Small intestine (tissue), 7 donors: ENCODE data around the gene AHNAK. TPM values are rescaled to one million over a fixed set of nuclear protein-coding genes. Genes with fewer than 3 reads are reported as not detected.
A peak's percentile ranks its signal among the peaks of the same experiment; 100 is the strongest.
"Not testable (repeated sequence)": the region's sequence is repeated elsewhere in the genome, so short reads cannot be mapped to it uniquely, and the experiment has no call there.

Source experiments
- DNase-seq, 2 donors: peaks; one replicate each; pipeline versions ENCODE4 v3.0.0 to v3.0.0-alpha.2; 2013
- FAIRE-seq: peaks from 2 replicates; lab custom pipeline; 2012; peaks lifted over from hg19 to GRCh38; lab: Jason Lieb, UNC
- H3K27ac ChIP-seq, 3 donors: one replicate each; pipeline ENCODE4 v1.5.1; 2013; ENCODE audit warnings: low read length in 2 of 3, mild to moderate bottlenecking in 2 of 3, control low read depth in 1 of 3, inconsistent platforms in 1 of 3, low read depth in 1 of 3, moderate library complexity in 1 of 3
- H3K27me3 ChIP-seq, 3 donors: one replicate each; pipeline ENCODE4 v1.6.1; 2013; ENCODE audit warnings: low read length in 3 of 3, inconsistent platforms in 1 of 3; ENCODE audit not compliant: control insufficient read depth in 3 of 3, insufficient read depth in 3 of 3
- H3K36me3 ChIP-seq, 3 donors: one replicate each; pipeline ENCODE4 v1.6.1; 2013; ENCODE audit warnings: low read length in 3 of 3, inconsistent platforms in 1 of 3, low read depth in 1 of 3, mild to moderate bottlenecking in 1 of 3, moderate library complexity in 1 of 3; ENCODE audit not compliant: control insufficient read depth in 3 of 3, insufficient read depth in 2 of 3
- H3K4me1 ChIP-seq, 3 donors: one replicate each; pipeline ENCODE4 v1.6.1; 2013; ENCODE audit warnings: low read length in 2 of 3, inconsistent platforms in 1 of 3, low read depth in 1 of 3, mild to moderate bottlenecking in 1 of 3, moderate library complexity in 1 of 3; ENCODE audit not compliant: control insufficient read depth in 3 of 3, insufficient read depth in 2 of 3
- H3K4me3 ChIP-seq, 3 donors: one replicate each; pipeline ENCODE4 v1.5.1; 2013; ENCODE audit warnings: low read length in 3 of 3, control low read depth in 1 of 3, inconsistent platforms in 1 of 3, low read depth in 1 of 3, mild to moderate bottlenecking in 1 of 3, moderate library complexity in 1 of 3
- H3K9me3 ChIP-seq, 2 donors: one replicate each; pipeline ENCODE4 v1.6.1; 2013; ENCODE audit warnings: low read depth in 1 of 2, low read length in 1 of 2; ENCODE audit not compliant: control insufficient read depth in 2 of 2, insufficient read depth in 1 of 2
- WGBS, 3 donors: extraction: QIAGEN DNeasy Blood & Tissue Kit; methylation state at CpG; one replicate each; pipeline ENCODE4 v1.1.7; 2013; 5-methylcytosine and 5-hydroxymethylcytosine counted together
- polyA plus RNA-seq, 4 donors: library from polyadenylated mRNA; stranded (reverse) in 3 of 4; unstranded in 1 of 4; fragments of 200-250 nt in 3 of 4; fragments of 120-200 nt in 1 of 4; gene quantifications; one replicate each; pipeline versions ENCODE4 v1.2.1 to v1.2.3, GENCODE V29; 2013
- donor health status: healthy with polysubstance abuse.
- donor health status: control.
- donor health status: control.
- donor health status: Bipolar disorder and iron deficiency.
- donor health status: healthy.

The AHNAK gene
- polyA plus RNA-seq, 4 donors: 72.1 to 110 (median 86.8) TPM

- DNase-seq (no peak), FAIRE-seq (no peak)
- Histone ChIP-seq H3K36me3 (peaks cover 8 to 80% (median 15%) of the 10 kb centered on the region in 3 donors), H3K4me1 (peaks cover 0 to 11% (median 0%) of the 10 kb centered on the region in 3 donors), H3K9me3 (no peaks in the 10 kb centered on the region), H3K4me3 (no peak overlapping the region), H3K27me3 (no peaks in the 10 kb centered on the region), H3K27ac (no peak overlapping the region)
- 70 to 78% (median 76%) methylated on average over 7 to 8 of the region's 8 CpGs for WGBS, 3 donors
Observed at GRCh38 chr11:62567018-62567633, 20.5 kb upstream of the AHNAK start.

DNA sequence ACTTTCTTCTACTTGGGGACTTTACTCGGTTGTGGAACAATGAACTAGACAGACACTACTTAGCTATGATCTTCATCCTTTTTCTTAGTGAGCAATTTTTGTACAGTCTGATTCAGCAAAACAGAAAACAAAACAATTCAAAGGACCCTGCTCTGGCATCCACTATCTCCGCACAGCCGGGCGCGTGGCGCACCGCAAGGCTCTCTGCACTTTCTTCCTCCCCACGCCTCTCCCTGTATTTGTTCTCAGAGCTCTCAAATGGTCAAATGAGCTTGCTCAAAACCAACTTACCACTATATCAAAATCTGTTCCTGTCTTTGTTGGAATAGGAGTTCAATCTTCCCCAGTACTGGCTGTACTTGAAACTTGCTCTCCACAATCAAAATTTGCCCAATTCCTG, 19.6 kb upstream of the AHNAK start:
- no peak for DNase-seq

DNA sequence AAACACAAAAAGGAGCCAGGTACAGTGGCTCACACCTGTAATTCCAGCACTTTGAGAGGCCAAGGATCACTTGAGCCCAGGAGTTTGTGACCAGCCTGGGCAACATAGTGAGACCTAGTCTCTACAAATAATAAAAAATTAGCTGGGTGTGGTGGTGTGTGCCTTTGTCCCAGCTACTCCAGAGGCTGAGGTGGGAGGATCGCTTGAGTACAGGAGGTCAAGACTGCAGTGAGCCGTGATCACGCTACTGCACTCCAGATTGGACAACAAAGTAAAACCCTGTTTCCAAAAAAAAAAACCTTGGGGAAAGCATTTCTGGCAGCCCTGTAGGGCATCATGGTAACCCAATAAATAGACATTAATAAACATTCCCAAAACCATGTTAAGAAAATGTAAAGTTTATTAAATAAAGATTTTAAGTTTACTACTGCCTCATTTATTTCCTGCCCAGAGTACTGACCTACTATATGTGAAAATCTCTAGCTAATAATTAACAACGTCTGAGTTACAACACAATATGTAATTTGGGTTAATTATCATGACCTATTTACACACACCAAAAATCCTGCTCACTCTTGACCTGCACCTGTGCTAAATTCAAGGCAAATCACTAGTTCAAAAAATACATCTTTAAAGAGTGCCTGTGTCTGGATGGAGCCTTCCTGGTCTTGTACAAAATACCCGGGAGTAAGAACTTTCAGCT, 18.6 kb upstream of the AHNAK start:
- Histone ChIP-seq H3K27ac (peak overlapping the region in 2 of 3 donors; percentile 14 to 59), H3K4me1 (peaks cover 0 to 19% (median 0%) of the 10 kb centered on the region in 3 donors)
- no peak for FAIRE-seq

More for the DNA sequence above, 19.6 kb upstream of the AHNAK start:
- WGBS, 3 donors: 78 to 84% (median 81%) methylated on average over 8 of the region's 8 CpGs
- FAIRE-seq: no peak
- Histone ChIP-seq H3K27me3 (no peaks in the 10 kb centered on the region), H3K36me3 (peaks cover 8 to 79% (median 13%) of the 10 kb centered on the region in 3 donors), H3K4me3 (peak overlapping the region in 1 of 3 donors; percentile 23), H3K4me1 (peaks cover 0 to 12% (median 0%) of the 10 kb centered on the region in 3 donors), H3K27ac (no peak overlapping the region), H3K9me3 (no peaks in the 10 kb centered on the region)

GRCh38 chr11:62561677-62562230, 15.1 kb upstream of the AHNAK start:
- Histone ChIP-seq H3K4me1 (peaks cover 0 to 36% (median 8%) of the 10 kb centered on the region in 3 donors), H3K27ac (peak overlapping the region in 1 of 3 donors; percentile 12), H3K36me3 (peaks cover 8 to 79% (median 13%) of the 10 kb centered on the region in 3 donors)
- WGBS, 3 donors: 29 to 62% (median 45%) methylated on average over 3 of the region's 3 CpGs
- H3K4me3 ChIP-seq, FAIRE-seq, H3K27me3 ChIP-seq, H3K9me3 ChIP-seq: not testable (repeated sequence)
- peak in 1 of 2 donors; percentile 30 for DNase-seq

More for the DNA sequence above, 18.6 kb upstream of the AHNAK start:
- 23 to 58% (median 44%) methylated on average over 5 of the region's 5 CpGs for WGBS, 3 donors
- Histone ChIP-seq H3K4me3 (no peak overlapping the region), H3K9me3 (no peaks in the 10 kb centered on the region), H3K36me3 (peaks cover 8 to 76% (median 13%) of the 10 kb centered on the region in 3 donors), H3K27me3 (no peaks in the 10 kb centered on the region)
- DNase-seq: peak in 1 of 2 donors; percentile 71

- no peak for FAIRE-seq
Observed at GRCh38 chr11:62560566-62561103, 14.0 kb upstream of the AHNAK start.

DNA sequence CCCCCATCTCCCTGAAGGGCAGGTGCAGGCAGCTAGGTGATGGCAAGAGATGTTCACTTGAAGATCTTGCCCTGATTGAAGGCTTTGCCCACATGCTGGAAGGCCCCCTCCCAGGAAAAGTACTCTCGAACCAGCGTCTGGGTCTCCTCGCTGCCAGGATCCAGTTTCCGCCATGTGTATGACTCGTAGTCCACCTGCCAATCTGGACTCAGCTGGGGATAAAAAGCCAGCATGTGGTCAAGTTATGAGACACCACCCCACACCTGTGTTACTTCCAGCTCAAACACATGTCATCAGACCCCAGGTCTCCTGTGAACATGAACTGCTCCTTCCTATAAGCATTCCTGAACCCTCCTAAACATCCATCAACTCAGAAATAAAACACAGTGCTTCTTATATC, 13.0 kb upstream of the AHNAK start:
- not testable (repeated sequence) for FAIRE-seq, H3K27me3 ChIP-seq, H3K9me3 ChIP-seq, H3K4me3 ChIP-seq, DNase-seq
- H3K36me3 ChIP-seq: peaks cover 4 to 68% (median 5%) of the 10 kb centered on the region in 3 donors
- 81 to 87% (median 84%) methylated on average over 5 of the region's 5 CpGs for WGBS, 3 donors
- H3K27ac ChIP-seq: peak overlapping the region; percentile 36 to 79 (median 38)
- peaks cover 3 to 50% (median 20%) of the 10 kb centered on the region in 3 donors for H3K4me1 ChIP-seq

More at GRCh38 chr11:62560566-62561103, 14.0 kb upstream of the AHNAK start:
- WGBS, 3 donors: 10 to 40% (median 34%) methylated on average over 2 of the region's 2 CpGs
- Histone ChIP-seq H3K4me3 (no peak overlapping the region), H3K27me3 (no peaks in the 10 kb centered on the region), H3K36me3 (peaks cover 5 to 74% (median 5%) of the 10 kb centered on the region in 3 donors), H3K27ac (peak overlapping the region; percentile 25 to 79 (median 46)), H3K9me3 (no peaks in the 10 kb centered on the region), H3K4me1 (peaks cover 0 to 45% (median 17%) of the 10 kb centered on the region in 3 donors)
- DNase-seq: peak; percentile 93 to 95

DNA sequence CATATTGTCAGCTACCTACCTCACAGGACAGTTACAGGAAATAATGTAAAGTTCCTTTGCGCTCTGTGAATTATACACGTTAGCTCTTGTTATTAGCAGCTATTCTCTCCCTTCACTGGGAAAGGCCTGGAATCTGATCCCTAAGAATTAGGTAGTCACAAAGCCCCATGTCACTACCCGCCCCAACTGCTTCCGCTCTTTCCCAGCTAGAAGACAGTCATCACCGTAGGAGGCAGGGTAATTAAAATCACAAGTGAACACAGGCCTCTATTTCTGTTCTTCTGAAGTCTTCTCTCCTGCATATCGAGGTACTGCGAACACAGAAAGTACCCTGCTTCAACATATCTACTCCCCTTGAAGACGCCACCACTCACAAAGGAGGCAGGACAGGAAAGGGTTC, 12.6 kb upstream of the AHNAK start:
- Histone ChIP-seq H3K4me3 (no peak overlapping the region), H3K36me3 (peaks cover 4 to 65% (median 5%) of the 10 kb centered on the region in 3 donors), H3K27ac (peak overlapping the region in 2 of 3 donors; percentile 8 to 36), H3K27me3 (no peaks in the 10 kb centered on the region), H3K4me1 (peaks cover 7 to 54% (median 24%) of the 10 kb centered on the region in 3 donors), H3K9me3 (no peaks in the 10 kb centered on the region)
- FAIRE-seq (no peak), DNase-seq (no peak)
- 80 to 84% (median 81%) methylated on average over 8 of the region's 8 CpGs for WGBS, 3 donors

DNA sequence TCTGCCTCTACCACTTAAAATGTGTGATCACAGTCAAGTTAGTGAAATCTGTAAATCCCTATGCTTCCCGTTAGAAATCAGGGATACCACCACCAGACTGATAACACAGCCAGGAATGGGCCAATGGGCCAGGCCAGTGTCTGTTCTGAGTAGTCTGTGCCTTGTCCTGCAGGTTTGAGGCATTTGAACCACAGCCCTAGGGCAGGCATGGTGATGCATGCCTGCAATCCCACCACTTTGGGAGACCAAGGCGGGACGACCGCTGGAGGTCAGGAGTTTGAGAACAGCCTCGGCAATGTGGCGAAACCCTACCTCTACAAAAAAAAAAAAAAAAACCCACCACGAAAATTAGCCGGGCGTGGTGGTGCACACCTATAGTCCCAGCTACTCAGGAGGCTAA, 12.1 kb upstream of the AHNAK start:
- peak overlapping the region in 1 of 3 donors; percentile 60 for H3K27ac ChIP-seq
- peaks cover 4 to 60% (median 5%) of the 10 kb centered on the region in 3 donors for H3K36me3 ChIP-seq
- no peak for DNase-seq
- H3K4me1 ChIP-seq: peaks cover 8 to 59% (median 28%) of the 10 kb centered on the region in 3 donors
- H3K27me3 ChIP-seq: no peaks in the 10 kb centered on the region
- WGBS, 3 donors: 81 to 92% (median 83%) methylated on average over 9 of the region's 9 CpGs
- no peak overlapping the region for H3K4me3 ChIP-seq
- H3K9me3 ChIP-seq: no peaks in the 10 kb centered on the region
- FAIRE-seq: no peak
